A673 (cell line): Measurements from ENCODE around the gene KIF2C.

Experiments used
- CTCF ChIP-seq: fragments of 300-800, 200-600 bp; sonication (generic); conservative IDR thresholded peaks from 2 replicates; pipeline ENCODE4 v1.5.1; 2017; ENCODE audit warnings: low read depth, mild to moderate bottlenecking, antibody characterized with exemption, low read length, moderate library complexity, mixed read lengths
- EZH2 ChIP-seq: fragments of 200-600 bp; sonication (generic); IDR thresholded peaks from 2 replicates; pipeline ENCODE4 v1.6.1; 2017; ENCODE audit warnings: borderline replicate concordance, low read depth, mild to moderate bottlenecking, mixed read lengths, antibody characterized with exemption, low read length; ENCODE audit not compliant: poor library complexity, severe bottlenecking

- no peak for TF ChIP-seq CTCF
- TF ChIP-seq EZH2: no peak
Measured at GRCh38 chr1:44786841-44787426, 47.3 kb downstream of the KIF2C start.
